Measurements from ENCODE around the gene CMIP.

CMIP gene

DNA sequence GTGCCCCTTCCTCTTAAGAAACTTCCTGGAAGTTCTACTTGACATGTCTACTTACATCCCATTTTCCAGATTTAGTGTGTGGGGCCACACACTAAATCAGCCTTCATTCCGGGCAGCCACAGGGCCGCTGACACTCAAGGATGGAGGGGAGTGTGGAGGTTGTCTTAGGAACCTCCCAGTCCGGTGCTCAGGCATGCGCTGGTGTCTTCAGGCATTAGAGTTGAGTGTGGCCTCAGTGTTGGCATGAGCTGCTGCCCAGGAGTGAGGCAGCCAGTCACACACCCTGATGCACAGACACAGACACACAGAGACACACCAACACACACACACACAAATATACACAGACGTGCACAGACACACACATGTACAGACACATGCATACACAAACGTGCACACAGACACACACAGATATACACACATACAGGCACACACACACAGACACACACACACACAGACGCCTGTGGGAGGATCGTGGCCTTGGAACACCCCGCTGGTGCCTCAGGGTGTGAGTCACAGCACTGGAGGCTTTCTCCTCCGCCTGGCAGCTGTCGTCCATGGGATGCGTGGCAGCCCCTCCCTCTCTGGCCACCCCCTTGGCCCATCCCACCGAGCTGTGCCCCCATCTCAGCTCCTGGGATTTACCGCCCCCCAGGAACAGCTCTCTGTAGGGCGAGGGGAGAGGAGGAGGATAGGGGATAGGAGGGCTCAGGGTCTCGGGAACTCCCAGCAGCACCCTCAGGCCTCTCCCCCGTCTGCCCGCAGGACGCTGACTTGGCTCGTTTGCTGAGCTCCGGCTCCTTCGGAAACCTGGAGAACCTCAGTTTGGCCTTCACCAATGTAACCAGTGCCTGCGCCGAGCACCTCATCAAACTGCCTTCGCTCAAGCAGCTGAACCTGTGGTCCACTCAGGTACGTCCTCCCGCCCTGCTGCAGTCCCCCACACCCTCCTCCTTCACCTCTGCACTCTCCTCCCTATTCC is 258.9 kb downstream of the CMIP start:
- peak; percentile 34 for DNase-seq (ENCODE audit: low read depth)

DNA sequence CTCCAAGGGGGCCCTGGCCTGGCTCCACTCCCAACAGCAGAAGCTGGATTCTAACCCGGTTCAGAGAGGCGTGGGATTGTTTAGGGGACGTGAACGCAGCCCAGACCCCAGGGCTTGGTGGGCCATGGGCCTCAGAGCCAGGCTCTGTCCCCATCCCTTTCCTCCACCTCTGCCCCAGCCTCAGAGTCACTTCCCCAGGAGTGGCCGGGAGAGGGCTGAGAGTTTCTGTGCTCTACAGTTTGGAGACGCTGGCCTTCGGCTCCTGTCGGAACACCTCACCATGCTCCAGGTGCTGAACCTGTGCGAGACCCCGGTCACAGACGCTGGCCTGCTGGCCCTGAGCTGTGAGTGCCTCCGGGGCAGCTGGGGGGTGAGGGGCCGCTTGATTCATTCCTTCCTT is 260.7 kb downstream of the CMIP start:
- no peak for DNase-seq (ENCODE audit: low read depth)

DNA sequence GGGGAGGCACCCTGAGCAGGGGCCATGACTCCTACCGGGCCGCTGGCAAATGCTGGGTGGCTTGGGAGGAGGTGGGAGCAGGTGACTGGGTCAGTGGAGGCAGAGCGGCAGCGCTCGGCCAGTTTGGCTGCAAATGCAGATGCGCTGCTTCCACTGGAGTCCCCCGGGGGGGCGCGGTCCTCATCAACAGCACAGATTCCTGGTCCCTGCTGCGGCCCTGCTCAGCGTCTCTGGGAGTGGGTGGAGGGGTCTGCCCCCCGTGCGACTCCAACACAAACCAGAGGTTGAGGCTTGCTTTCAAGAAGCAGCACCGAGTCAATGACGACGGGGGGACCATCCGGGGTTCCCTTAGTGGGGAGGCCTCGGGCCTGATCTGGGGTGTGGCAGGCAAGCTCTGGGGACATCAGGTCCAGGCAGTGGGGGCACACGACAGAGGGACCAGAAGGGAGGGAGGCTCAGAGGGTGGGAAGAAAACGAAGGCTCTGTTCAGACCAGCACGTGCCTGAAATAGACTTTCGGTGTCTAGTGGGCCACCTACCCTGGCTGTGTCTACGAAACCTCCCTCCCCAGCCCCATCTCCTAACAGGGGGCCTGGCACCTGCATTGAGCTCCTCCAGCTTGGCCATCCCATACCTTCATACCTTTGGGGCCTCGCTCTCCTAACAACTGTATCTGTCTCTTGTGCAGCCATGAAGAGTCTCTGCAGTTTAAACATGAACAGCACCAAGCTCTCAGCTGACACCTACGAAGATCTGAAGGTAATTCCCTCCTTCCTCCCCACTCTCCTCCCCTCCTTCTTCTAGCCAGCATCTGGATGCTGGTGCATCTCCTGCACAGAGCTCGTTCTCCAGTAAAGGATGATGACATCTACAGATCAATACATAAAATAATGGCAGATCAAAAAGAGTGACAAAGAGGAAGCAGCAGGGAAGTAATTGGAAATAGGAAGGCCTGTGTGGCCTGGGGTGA is 262.0 kb downstream of the CMIP start:
- no peak for DNase-seq (ENCODE audit: low read depth)

DNA sequence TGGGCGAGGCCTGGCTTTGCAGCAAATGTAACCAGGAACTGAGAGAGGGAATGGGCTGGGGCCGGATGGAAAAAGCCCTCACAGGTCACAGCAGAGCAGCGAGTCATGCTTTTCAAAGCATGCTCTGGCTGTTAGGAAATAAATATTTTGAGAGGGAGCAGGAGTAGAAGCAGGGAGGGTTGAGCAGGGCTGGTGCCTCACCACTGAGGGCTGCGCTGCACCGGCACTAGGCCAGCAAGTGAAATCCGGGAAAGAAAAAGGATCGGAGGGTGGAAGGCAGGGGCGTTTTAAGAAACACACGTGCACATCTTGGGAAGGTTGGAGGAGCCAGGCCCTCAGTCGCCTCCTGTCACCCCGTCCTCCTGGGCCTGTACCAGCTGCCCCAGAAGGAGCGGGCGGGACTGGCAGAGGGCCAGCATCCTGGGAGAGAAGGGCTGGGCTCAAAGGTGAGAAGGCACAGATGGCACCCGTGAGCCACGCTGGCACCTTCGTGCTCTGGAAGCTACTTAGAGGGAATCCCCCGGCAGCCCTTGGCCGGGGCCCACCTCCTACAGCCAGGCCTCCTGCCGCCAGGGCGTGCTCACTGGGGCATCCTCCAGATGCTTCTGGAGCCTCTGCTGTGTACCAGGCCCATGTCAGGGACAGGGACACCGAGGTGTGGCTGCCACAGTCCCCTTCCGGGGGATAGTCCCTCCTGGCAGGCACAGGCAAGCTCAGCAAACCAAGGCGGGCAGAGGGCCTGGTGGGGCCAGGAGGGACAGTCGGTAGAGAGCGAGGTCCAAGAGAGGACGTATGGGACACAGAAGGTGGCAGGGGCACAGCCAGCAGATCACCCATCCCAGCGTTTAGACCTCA is 263.0 kb downstream of the CMIP start:
- DNase-seq (ENCODE audit: low read depth), result no peak

DNA sequence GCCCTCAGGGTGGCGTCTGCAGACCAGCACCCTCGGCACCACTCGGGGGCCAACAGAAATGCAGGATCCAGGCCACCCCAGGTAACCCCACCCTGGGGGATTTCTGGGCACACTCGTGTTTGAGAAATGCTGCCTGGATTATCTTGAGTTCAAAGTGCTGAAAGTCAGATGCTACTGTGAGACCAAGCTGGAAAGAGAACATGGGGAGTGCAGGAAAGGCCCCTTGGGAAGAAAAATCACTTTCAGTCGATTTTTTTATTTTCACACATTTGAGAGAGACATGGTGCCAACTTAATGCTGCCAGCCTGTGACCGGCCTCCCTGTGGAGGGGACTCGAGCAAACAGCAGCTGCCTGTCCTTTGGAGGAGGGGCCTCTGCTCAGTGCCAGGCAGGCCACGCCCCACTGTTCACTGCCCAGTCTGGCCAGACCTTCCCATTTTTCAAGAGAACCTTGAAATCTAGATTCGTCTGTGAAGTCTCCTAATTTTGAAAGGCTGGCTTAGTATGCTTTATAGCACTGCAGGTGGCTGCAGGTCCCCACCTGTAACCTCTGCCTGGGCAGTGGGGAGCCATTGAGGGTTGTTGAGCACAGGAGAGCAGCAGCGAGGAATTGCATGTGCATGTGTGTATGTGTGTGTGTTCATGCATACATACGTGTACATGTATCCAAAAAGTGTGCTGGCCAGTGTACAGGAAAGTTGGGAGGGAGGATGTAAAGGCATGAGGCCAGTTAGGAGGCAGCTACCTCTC is 263.8 kb downstream of the CMIP start:
- no peak for DNase-seq (ENCODE audit: low read depth)

DNA sequence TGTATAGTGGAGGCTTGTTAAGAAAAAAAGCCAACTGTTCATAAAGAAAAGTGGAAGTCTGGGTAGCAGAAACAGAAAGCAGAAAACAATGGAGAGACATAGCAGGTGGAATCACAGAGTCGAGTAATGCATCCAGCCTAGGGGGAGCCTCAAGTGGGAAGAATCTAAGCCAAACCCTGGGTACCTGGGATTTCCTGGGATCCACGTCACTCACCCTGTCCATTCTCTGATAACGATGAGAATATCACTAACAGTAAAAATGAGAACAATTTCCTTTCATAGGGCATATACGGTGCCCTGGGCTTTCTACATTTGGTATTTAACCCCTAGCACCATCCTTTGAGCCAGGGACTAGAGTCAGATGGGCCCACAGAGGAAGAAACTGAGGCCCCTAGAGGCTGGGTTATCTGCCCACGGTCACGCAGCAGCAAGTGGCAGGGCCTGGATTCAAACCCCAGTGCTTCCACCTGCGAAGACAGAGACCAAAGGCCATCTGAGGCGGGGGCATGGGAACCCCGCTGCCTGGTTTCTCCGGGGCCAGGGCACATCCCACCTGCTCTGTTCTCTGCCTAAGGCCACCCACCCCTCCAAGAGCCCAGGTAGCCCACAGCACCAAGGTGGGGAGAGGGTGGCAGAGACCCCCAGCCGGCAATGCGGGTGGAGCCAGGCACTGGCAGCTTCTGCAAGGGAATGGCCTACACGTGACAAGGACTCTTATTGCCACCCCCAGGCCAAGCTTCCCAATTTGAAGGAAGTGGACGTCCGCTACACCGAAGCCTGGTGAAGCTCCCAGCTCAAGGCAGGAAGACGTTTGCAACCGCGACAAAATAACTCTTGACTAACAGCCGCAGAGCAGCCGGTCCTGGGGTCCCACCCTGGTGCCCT is 264.6 kb downstream of the CMIP start:
- DNase-seq (ENCODE audit: low read depth), result no peak

DNA sequence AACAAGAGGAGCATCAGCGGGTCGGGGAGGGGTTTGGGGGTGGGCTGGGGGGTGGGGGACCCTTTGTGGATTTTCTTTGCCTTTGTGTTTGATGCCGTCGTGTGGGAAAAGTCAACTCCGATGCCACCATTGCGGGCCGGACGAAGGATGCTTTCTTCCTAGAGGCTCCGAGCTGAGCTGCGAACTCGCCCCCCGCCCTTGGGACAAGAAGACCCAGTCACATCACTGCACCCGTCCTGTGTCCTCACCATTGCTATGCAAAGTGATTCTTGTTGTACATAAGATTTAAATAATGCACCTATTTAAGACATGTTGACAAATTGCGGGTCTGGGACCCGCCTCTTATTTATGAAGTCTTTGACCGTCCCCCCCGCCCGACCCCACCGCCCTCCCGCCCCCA is 265.4 kb downstream of the CMIP start:
- no peak for DNase-seq (ENCODE audit: low read depth)

DNA sequence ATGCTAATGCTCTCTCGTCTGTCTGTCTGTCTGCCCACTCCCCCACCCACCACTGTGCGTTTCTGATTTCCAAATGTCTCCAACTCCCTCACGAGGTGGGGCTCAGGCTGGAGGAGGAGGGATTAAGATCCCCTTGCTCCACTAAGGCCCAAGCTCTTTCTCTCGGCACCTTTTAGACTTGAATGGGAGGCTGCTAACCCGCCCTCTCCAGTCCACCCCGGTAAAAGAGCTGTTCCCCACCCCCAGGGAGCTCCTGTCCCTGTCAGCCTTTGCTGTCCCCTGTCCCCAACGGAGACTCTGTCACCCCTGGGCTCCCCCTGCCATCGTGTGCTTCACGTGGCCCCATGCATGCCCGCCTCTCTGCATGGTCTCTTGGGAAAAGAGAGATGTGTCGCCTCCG is 266.0 kb downstream of the CMIP start:
- DNase-seq (ENCODE audit: low read depth), result no peak

DNA sequence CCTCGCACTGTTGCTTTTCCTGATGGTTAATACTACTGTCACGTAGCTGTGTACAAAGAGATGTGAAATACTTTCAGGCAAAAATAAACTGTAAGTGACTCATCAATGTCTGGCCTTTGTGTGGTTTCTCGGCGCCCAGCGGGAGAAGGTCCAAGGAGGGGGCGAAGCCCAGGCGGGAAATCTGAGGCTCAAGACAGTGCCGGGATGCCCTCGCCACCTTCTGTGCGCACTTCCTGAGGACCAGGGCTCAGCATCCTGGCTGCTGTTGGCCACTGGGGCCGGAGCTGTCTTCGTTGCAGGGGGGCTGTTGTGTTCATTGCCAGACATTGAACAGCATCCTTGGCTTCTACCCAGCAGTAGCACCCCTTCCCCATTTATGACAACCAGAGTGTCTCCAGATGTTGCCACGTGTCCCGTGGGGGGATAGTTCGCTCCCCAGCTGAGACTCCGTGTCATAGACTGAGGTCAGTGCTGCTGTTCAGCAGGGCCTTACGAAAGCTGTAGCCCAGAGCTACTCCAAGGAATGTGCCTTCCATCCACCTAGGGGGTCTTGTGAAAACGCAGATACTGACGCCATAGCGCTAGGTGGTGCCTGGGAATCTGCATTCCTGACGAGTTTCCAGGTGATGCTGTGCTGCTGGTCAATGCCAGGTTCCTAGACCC is 267.2 kb downstream of the CMIP start:
- peak; percentile 75 for DNase-seq (ENCODE audit: low read depth)

DNA sequence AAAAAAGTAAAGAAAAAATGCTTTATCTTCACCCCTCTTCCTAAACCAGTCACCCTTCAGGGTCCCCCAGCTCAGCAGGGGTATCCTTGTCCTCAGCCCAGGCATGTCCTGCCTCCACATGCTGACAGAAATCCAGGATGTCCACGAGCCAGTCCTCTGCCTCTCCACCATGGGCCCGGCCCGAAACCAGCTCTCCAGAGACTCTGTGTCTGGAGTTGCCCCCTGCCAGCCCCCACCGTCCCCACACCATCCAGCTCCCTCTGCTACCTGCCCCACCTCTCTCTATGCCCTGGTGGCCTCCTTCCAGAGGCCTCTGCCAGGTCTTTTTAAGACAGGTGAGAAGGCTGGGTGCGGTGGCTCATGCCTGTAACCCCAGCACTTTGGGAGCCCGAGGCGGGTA is 268.1 kb downstream of the CMIP start:
- DNase-seq (ENCODE audit: low read depth), result no peak

DNA sequence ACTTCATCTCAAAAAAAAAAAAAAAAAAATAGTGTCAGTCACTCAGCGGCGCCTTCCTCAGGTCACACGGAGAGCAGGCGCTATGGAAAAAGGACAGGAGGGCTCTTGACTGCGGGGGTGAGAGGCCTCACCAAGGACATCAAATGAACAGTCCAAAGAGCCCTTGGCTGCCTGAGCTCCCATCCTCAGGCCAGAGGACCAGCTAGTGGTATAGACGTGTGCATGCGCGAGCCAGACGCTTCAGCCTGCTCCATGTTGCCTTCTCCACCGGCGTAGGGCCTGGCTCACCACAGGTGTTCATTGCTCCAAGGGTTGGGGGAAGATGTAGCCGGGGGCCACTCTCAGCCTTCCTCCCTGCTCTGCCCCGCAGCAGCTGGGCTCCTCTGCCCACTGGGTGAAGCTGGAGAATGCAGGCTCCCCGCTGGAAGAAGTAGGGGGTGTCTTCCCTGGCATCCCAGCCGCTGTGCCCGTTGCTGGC is 268.7 kb downstream of the CMIP start:
- no peak for DNase-seq (ENCODE audit: low read depth)

DNA sequence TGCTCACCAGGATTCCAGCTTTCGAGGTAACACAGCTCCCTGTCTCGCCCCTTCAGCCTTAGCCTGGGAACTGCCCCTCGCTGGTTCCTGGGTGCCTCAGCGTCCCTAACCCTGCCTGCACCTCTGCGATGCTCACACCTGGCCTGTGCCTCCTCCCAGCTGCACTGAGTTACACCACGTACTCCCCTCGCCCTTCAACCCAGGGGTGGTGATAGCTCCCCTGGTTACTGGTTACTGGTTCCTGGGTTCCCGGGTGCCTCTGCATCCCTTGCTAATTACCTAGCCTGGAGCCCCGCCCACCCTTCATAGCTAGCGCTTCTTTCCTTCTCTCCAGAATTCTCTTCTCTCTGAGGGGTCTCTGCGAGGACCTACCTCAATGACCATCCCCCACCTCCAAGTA is 269.2 kb downstream of the CMIP start:
- no peak for DNase-seq (ENCODE audit: low read depth)

DNA sequence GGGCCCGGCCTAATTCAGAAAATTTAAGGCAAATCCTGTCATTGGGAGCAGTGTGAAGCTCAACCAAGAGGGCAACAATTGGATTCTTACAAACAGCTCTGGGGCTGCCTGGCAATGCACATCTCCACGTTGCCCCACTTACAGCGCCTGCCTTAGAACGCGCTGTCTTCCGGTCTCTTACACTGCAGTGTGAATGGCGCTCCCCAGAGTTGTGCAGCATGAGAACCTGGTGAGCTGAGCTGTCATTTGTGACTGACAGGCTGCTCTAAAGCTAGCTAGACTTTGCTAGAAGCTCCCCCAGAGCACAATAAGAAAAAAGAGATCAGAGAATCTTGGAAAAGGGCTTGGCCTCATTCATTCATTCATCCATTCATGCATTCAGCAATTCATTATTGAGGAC is 270.0 kb downstream of the CMIP start:
- no peak for DNase-seq (ENCODE audit: low read depth)

DNA sequence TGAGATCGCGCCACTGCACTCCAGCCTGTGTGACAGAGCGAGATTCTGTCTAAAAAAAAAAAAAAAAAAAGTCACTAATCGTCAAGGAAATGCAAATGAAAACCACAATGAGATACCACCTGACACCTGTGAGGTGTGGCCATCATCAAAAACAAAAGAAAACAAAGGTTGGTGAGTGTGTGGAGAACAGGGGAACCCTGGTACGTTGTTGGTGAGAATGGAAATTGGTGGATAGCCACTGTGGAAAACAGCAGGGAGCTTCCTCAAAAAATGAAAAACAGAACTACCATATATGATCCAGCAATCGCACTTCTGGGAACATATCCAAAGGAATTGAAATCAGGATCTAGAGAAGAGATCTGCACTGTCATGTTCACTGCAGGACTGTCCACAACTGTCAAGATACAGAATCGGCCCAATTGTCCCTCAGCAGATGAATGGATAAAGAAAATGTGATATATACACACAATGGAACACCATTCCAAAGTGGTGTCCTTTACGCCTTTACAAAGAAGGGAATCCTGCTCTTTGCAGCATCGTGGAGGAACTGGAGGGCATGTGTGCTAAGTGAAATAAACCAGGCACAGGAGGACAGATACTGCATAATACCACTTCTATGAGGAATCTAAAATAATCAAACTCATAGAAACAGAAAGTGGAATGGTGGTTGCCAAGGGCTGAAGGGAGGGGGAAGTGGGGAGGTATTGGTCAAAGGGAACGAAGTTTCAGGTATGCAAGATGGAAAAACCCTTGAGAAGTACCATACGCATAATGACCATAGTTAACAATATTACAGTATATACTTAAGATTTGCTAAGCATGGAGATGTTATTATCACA is 271.0 kb downstream of the CMIP start:
- no peak for DNase-seq (ENCODE audit: low read depth)

DNA sequence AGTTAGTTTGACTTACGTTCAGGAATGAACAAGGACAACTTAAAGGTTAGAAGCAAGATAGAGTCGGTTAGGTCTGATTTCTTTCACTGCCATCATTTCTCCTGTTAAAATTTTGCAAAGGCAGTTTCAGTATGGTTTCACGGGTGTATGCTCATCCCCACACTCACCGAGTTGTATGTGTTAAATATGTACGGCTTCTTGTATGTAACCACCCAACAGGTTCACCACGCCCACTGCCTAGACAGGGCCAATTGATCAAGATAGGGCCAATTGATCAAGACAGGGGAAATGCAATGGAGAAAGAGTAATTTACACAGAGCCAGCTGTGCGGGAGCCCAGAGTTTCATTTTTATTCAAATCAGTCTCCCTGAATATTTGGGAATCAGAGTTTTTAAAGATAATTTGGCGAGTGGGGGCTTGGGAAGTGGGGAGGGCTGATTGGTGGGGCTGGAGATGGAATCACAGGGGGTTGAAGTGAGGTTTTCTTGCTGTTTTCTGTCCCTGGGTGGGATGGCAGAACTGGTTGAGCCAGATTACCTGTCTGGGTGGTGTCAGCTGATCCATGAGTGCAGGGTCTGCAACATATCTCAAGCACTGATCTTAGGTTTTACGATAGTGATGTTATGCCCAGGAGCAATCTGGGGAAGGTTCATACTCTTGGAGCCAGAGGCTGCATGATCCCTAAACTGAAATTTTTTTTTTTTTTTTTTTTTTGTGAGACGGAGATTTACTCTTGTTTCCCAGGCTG is 272.0 kb downstream of the CMIP start:
- no peak for DNase-seq (ENCODE audit: low read depth)

DNA sequence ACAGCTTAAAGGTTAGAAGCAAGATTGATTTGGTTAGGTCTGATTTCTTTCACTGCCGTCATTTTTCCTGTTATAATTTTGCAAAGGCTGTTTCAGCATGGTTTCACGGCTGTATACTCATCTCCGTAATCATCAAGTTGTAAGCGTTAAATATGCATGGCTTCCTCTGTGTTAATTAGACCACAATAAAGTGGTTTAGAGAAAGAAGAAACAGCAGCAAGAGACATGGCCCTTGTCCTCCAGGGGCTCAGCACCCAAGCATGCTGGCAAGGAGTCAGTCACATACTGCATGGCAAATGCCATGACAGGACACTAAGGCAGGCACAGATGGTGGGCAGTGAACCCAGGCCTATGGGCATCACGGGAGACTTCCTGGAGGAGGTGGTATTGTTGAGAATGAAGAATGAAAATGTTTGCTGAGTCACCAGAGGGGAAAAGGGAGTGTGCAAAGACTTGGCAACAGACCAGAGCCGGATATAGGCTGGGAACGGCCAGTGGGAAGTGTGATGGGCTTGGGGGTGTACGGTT is 273.1 kb downstream of the CMIP start:
- DNase-seq (ENCODE audit: low read depth), result no peak

DNA sequence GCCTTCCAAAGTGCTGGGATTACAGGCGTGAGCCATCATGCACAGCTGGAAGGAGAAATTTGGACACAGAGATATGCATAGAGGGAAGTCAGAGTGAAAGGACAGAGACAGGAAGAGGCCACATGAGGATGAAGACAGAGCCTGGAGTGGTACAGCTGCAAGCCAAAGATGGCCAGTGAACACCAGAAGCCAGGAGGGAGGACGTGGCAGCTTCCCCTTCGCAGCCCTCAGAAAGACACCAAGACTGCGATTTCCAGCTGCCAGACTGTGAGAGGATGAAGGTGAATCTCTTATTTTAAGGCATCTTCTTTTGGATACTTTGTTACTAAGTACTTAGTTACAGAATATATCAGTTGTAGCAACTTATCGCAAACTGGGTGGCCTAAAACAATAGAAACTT is 274.0 kb downstream of the CMIP start:
- no peak for DNase-seq (ENCODE audit: low read depth)
